T-cell (primary cell): Measurements from ENCODE around the gene GLRB. TPM values are rescaled to one million over a fixed set of nuclear protein-coding genes. Genes with fewer than 3 reads are reported as not detected.
"Not testable (repeated sequence)": the region's sequence is repeated elsewhere in the genome, so short reads cannot be mapped to it uniquely, and the experiment has no call there.

ENCODE experiments used
- ATAC-seq, 4 experiments: fragments of 200-7000 bp in 3 of 4; fragments of 150-1000 bp in 1 of 4; cut with Tn5 transposase; replicated peaks in 1 of 4; 1 replicate in 3 of 4; 2 replicates in 1 of 4; pipeline ENCODE4 v1.10.0; 2021; ENCODE audit warnings: moderate library complexity in 3 of 4, mild to moderate bottlenecking in 2 of 4, moderate number of reproducible peaks in 1 of 4
- CTCF ChIA-PET, 2 donors: fragments of 300-600 bp; sonication (Branson Sonifier 250); formaldehyde crosslinking; loops; one replicate each; lab custom pipeline; 2022; ENCODE audit warnings: antibody characterized with exemption in 2 of 2; lab: Charles Lee
- POLR2A ChIA-PET, 2 donors: fragments of 300-600 bp; sonication (Branson Sonifier 250); formaldehyde crosslinking; loops; one replicate each; lab custom pipeline; 2022; ENCODE audit warnings: antibody characterized with exemption in 2 of 2; lab: Charles Lee
- DNase-seq, 35 experiments: peaks; one replicate each; pipeline versions ENCODE4 v3.0.0 to v3.0.0-alpha.2; 2013 to 2023
- H3K27ac ChIP-seq: one replicate; pipeline ENCODE4 v1.5.1; 2013; ENCODE audit warnings: low read length
- H3K27me3 ChIP-seq, 2 experiments: replicated peaks in 1 of 2; 1 replicate in 1 of 2; 2 replicates in 1 of 2; pipeline versions ENCODE4 v1.6.1 to v1.7.0; 2013; ENCODE audit warnings: low read length in 1 of 2, mixed read lengths in 1 of 2; ENCODE audit not compliant: control insufficient read depth in 2 of 2, insufficient read depth in 2 of 2; ENCODE audit errors: extremely low read depth in 1 of 2
- H3K36me3 ChIP-seq, 2 donors: 1 replicate in 1 of 2; 2 replicates in 1 of 2; pipeline versions ENCODE4 v1.6.1 to v1.7.0; 2013; ENCODE audit warnings: low read length in 1 of 2; ENCODE audit not compliant: control insufficient read depth in 2 of 2, insufficient read depth in 1 of 2; ENCODE audit errors: extremely low read depth in 1 of 2
- H3K4me1 ChIP-seq, 2 experiments: 1 replicate in 1 of 2; 2 replicates in 1 of 2; pipeline versions ENCODE4 v1.6.1 to v1.7.0; 2013; ENCODE audit warnings: low read length in 2 of 2, mixed read lengths in 1 of 2; ENCODE audit not compliant: insufficient read depth in 2 of 2, control insufficient read depth in 1 of 2; ENCODE audit errors: extremely low read depth in 1 of 2
- H3K4me3 ChIP-seq, 2 donors: 1 replicate in 1 of 2; 2 replicates in 1 of 2; pipeline versions ENCODE4 v1.5.1 to v1.7.0; 2013; ENCODE audit warnings: mild to moderate bottlenecking in 2 of 2, low read length in 1 of 2, moderate library complexity in 1 of 2; ENCODE audit not compliant: control insufficient read depth in 1 of 2; ENCODE audit errors: extremely low read depth in 1 of 2
- H3K9me3 ChIP-seq: 2 replicates; pipeline ENCODE4 v1.7.0; 2013
- H3K27ac Mint-ChIP-seq, 2 donors: one replicate each; pipeline ENCODE4 v1.8.0; 2020 to 2021; ENCODE audit warnings: mild to moderate bottlenecking in 2 of 2, mixed read lengths in 2 of 2
- H3K27me3 Mint-ChIP-seq, 2 donors: one replicate each; pipeline ENCODE4 v1.8.0; 2021 to 2022; ENCODE audit warnings: mixed read lengths in 2 of 2
- H3K36me3 Mint-ChIP-seq: one replicate; pipeline ENCODE4 v1.8.0; 2021; ENCODE audit warnings: mixed read lengths
- H3K4me1 Mint-ChIP-seq, 3 donors: one replicate each; pipeline ENCODE4 v1.8.0; 2020 to 2022; ENCODE audit warnings: mixed read lengths in 3 of 3, mild to moderate bottlenecking in 1 of 3
- H3K4me3 Mint-ChIP-seq, 3 donors: one replicate each; pipeline ENCODE4 v1.8.0; 2020 to 2022; ENCODE audit warnings: mild to moderate bottlenecking in 3 of 3, mixed read lengths in 3 of 3, moderate library complexity in 3 of 3
- H3K9me3 Mint-ChIP-seq, 3 donors: one replicate each; pipeline ENCODE4 v1.8.0; 2020 to 2022; ENCODE audit warnings: mixed read lengths in 3 of 3
- WGBS: methylation state at CpG from one replicate; pipeline ENCODE4 v1.1.5; 2013; ENCODE audit warnings: missing lambda C conversion rate; ENCODE audit not compliant: insufficient coverage; 5-methylcytosine and 5-hydroxymethylcytosine counted together
- total RNA-seq, 35 experiments: library from RNA in 6 of 35; stranded (reverse) in 6 of 35; fragments of 120-200 nt in 1 of 35; gene quantifications; one replicate each; pipeline versions ENCODE4 v1.2.1 to v1.2.4 and lab custom pipeline; 2013 to 2026

GLRB gene
- total RNA-seq, 5 donors from 2014 or later (not counting 1 experiment from before 2014, with no cell fraction given), result not detected

DNA sequence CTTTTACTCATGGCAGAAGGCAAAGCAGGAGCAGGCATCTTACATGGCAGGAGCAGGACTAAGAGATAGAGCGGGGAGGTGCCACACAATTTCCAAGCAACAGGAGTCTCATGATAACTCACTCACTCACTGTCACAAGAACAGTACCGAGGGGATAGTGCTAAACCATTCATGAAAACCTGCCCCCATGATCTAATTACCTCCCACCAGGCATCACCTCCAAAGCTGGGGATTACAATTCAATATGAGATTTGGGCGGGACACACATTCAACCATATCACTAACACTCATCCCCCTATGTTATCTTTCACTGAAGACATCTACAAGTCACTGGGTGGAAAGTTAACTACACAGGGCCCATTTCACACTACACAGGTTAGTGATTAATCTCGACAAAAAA, 25.4 kb upstream of the GLRB start:
- ATAC-seq (no peak), DNase-seq (no peak)
- ChIA-PET CTCF (no interaction called here), POLR2A (no interaction called here)
- no peak overlapping the region for H3K4me3 ChIP-seq
- Mint-ChIP-seq H3K9me3 (peaks cover 5 to 7% (median 7%) of the 10 kb centered on the region in 3 donors), H3K27me3 (no peaks in the 10 kb centered on the region), H3K4me3 (no peak overlapping the region), H3K36me3 (no peaks in the 10 kb centered on the region), H3K4me1 (no peaks in the 10 kb centered on the region), H3K27ac (no peak overlapping the region)
- no peaks in the 10 kb centered on the region for H3K4me1 ChIP-seq
- no peak overlapping the region for H3K27ac ChIP-seq
- H3K36me3 ChIP-seq, result no peaks in the 10 kb centered on the region
- H3K9me3 ChIP-seq, result no peaks in the 10 kb centered on the region
- no peaks in the 10 kb centered on the region for H3K27me3 ChIP-seq
- 93% methylated on average over 3 of the region's 4 CpGs for WGBS

DNA sequence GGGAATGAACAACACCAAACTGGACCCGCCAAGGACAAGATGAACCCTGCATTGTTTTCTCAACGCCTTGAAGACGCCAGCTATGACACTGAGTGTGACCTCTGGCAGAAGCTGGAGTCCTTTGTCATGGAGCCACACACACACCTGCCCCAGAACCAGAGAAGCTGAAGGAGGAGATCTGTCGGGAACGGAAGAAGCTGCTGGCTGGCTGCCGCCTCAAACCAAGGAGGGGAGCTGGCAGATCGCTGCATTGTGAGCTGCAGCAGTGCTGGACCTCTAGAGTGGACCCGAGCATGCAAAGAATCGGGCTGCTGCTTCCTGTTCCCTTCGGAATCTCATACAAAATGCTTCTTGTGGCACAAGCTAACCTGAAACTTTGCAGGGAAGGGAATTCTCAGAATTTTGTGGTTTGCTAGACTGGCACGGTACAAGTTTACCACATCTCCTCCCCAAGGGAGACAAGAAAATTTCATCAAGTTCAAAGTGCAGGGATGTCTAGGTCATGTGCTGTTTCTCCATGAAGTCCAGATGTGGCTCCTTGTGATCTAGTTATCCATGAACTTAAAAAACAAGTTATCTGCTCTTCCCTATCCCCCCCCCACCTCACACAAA, 23.4 kb upstream of the GLRB start:
- no peak overlapping the region for H3K4me3 ChIP-seq
- H3K9me3 ChIP-seq, result no peaks in the 10 kb centered on the region
- 80% methylated on average over 10 of the region's 11 CpGs for WGBS
- ChIA-PET CTCF (no interaction called here), POLR2A (no interaction called here)
- H3K36me3 Mint-ChIP-seq, result no peaks in the 10 kb centered on the region
- no peak overlapping the region for H3K27ac Mint-ChIP-seq
- ATAC-seq (no peak), DNase-seq (no peak)
- H3K9me3 Mint-ChIP-seq, result peaks cover 5 to 7% (median 7%) of the 10 kb centered on the region in 3 donors
- no peak overlapping the region for H3K4me3 Mint-ChIP-seq
- H3K4me1 ChIP-seq, result no peaks in the 10 kb centered on the region
- no peak overlapping the region for H3K27ac ChIP-seq
- H3K27me3 ChIP-seq, result no peaks in the 10 kb centered on the region
- no peaks in the 10 kb centered on the region for H3K36me3 ChIP-seq
- H3K4me1 Mint-ChIP-seq, result no peaks in the 10 kb centered on the region
- no peaks in the 10 kb centered on the region for H3K27me3 Mint-ChIP-seq

DNA sequence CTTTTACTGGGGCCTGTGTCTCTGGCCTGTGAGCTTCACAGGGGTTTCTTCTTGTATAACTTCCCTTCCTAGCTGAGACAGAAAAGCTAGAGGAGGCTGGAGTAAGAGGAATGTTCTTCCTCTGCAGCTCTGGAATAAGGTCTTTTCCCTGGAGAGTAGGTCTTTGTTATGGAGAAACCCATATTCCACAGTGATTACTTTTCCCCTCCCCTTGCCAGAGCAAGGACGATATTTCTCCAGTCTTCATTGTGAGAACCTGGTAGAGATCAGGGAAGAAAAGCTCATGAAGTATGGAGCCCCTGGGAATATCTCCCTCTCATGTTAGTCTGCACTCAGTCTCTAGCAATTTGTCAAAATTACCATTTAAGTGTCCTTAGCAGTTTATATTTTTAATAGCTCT, 18.7 kb upstream of the GLRB start:
- Mint-ChIP-seq H3K27me3 (no peaks in the 10 kb centered on the region), H3K4me1 (no peaks in the 10 kb centered on the region), H3K27ac (no peak overlapping the region), H3K36me3 (no peaks in the 10 kb centered on the region), H3K9me3 (peaks cover 0 to 11% (median 4%) of the 10 kb centered on the region in 3 donors), H3K4me3 (no peak overlapping the region)
- Histone ChIP-seq H3K27me3 (no peaks in the 10 kb centered on the region), H3K4me3 (no peak overlapping the region), H3K9me3 (no peaks in the 10 kb centered on the region), H3K4me1 (no peaks in the 10 kb centered on the region), H3K36me3 (no peaks in the 10 kb centered on the region), H3K27ac (no peak overlapping the region)
- CTCF ChIA-PET, result no interaction called here
- no CpG with 5 or more reads among the region's 1 CpG for WGBS
- no peak for DNase-seq
- POLR2A ChIA-PET, result no interaction called here
- ATAC-seq, result no peak

DNA sequence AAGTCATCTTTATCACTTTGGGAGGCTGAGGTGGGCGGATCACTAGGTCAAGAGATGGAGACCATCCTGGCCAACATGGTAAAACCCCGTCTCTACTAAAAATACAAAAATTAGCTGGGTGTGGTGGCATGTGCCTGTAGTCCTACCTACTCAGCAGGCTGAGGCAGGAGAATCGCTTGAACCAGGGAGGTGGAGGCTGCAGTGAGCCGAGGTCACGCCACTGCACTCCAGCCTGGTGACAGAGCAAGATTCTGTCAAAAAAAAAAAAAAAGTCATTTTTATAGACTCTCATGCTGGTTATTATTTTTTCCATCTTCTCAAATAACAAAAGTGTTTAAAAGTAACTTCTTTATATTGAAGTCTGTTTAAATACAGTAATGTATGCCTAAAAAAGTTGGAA, 17.1 kb upstream of the GLRB start:
- H3K9me3 ChIP-seq, H3K4me1 ChIP-seq, H3K9me3 Mint-ChIP-seq, H3K27ac Mint-ChIP-seq, H3K36me3 ChIP-seq, H3K4me3 Mint-ChIP-seq, CTCF ChIA-PET, DNase-seq, ATAC-seq, H3K27me3 ChIP-seq, H3K36me3 Mint-ChIP-seq, H3K27me3 Mint-ChIP-seq, H3K4me3 ChIP-seq, H3K4me1 Mint-ChIP-seq, H3K27ac ChIP-seq, POLR2A ChIA-PET: not testable (repeated sequence)
- 100% methylated on average over 1 of the region's 5 CpGs for WGBS

DNA sequence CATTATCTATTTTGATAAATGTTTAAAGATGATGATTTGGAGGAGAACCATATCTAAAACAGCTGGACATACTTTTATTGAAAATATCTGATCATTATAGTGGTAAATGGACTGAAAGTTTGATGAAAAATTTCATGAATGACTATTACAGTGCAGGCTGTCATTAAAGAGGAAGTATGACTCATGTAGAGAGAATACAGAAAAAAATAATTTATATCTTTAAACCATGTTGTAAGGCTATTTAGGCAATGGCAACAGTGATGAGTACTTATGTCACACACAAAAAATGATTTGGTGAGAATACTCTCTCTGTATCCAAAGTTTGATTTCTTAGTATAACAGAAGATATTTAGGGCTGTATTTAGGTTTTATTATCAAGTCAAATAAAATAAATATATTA, 3.9 kb upstream of the GLRB start:
- Mint-ChIP-seq H3K4me3 (no peak overlapping the region), H3K4me1 (no peaks in the 10 kb centered on the region), H3K27me3 (peaks cover 8 to 19% of the 10 kb centered on the region in 2 donors), H3K36me3 (no peaks in the 10 kb centered on the region), H3K9me3 (peaks cover 0 to 9% (median 3%) of the 10 kb centered on the region in 3 donors), H3K27ac (no peak overlapping the region)
- Histone ChIP-seq H3K4me3 (no peak overlapping the region), H3K4me1 (no peaks in the 10 kb centered on the region), H3K27me3 (peaks cover 0 to 5% of the 10 kb centered on the region in 2 experiments), H3K27ac (no peak overlapping the region), H3K9me3 (no peaks in the 10 kb centered on the region), H3K36me3 (no peaks in the 10 kb centered on the region)
- CTCF ChIA-PET, result no interaction called here
- POLR2A ChIA-PET, result no interaction called here
- DNase-seq, result no peak
- ATAC-seq, result no peak

DNA sequence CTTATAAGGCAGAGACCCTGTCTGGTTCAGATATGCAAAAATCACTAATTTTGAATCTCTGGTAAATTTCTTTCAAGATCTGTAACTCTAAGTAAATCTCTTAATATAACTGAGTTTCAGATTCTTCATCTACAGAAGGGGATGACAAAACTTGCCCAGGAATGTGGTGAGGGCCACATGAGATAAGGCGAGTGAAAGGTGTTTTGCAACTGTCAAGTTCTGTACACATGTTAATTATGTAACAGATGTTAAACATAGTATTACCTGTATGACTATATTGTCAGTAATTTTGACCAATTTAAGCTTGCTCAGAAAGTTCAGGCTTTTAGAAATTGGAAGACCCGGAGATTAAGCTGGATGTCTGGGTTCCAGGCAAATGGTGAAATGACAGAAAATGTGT, 549 bp upstream of the GLRB start:
- Histone ChIP-seq H3K27ac (no peak overlapping the region), H3K4me1 (no peaks in the 10 kb centered on the region), H3K36me3 (no peaks in the 10 kb centered on the region), H3K27me3 (peaks cover 0 to 5% of the 10 kb centered on the region in 2 experiments), H3K4me3 (no peak overlapping the region), H3K9me3 (no peaks in the 10 kb centered on the region)
- DNase-seq (no peak), ATAC-seq (no peak)
- Mint-ChIP-seq H3K36me3 (no peaks in the 10 kb centered on the region), H3K4me1 (no peaks in the 10 kb centered on the region), H3K9me3 (peaks cover 0 to 9% (median 3%) of the 10 kb centered on the region in 3 donors), H3K27me3 (peaks cover 8 to 27% of the 10 kb centered on the region in 2 donors), H3K4me3 (no peak overlapping the region), H3K27ac (no peak overlapping the region)
- CTCF ChIA-PET, result no interaction called here
- WGBS, result 83% methylated on average over 1 of the region's 2 CpGs
- POLR2A ChIA-PET, result no interaction called here

DNA sequence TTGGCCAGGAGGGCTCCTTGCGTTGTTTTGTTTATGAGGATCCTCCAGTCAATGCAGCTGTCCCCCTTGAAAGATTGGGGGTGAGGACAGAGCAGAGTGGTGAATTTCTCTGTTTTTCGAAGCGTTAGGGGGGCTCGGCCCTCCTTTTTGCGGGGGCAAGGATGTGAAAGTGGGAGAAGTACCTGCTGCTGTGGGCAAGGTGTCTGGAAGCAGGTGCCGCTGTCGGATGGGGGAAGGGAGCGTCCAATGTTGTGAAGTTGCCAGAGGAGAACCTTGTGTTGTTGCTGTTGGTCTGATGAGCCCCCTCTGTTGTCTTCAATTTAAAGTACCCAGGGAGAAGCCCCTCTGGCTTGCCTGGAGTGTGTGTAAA, 613 bp downstream of the GLRB start:
- 0% methylated on average over 7 of the region's 8 CpGs for WGBS
- no peaks in the 10 kb centered on the region for H3K36me3 Mint-ChIP-seq
- H3K4me1 Mint-ChIP-seq, result no peaks in the 10 kb centered on the region
- H3K4me1 ChIP-seq, result no peaks in the 10 kb centered on the region
- no peaks in the 10 kb centered on the region for H3K36me3 ChIP-seq
- peak overlapping the region in 1 of 2 donors; percentile 67 for H3K4me3 ChIP-seq
- no peak overlapping the region for H3K4me3 Mint-ChIP-seq
- DNase-seq, result no peak
- H3K9me3 Mint-ChIP-seq, result peaks cover 0 to 9% (median 0%) of the 10 kb centered on the region in 3 donors
- ATAC-seq, result no peak
- CTCF ChIA-PET, result no interaction called here
- H3K27ac Mint-ChIP-seq, result no peak overlapping the region
- peaks cover 8 to 27% of the 10 kb centered on the region in 2 donors for H3K27me3 Mint-ChIP-seq
- peaks cover 0 to 5% of the 10 kb centered on the region in 2 experiments for H3K27me3 ChIP-seq
- POLR2A ChIA-PET, result no interaction called here
- no peaks in the 10 kb centered on the region for H3K9me3 ChIP-seq
- no peak overlapping the region for H3K27ac ChIP-seq
